ENCODE data around the gene SP1. TPM values are rescaled to one million over a fixed set of nuclear protein-coding genes. Genes with fewer than 3 reads are reported as not detected.
A peak's percentile ranks its signal among the peaks of the same experiment; 100 is the strongest.
"Not testable (repeated sequence)": the region's sequence is repeated elsewhere in the genome, so short reads cannot be mapped to it uniquely, and the experiment has no call there.

The SP1 gene
- total and polyA plus RNA-seq, 2 donors from 2014 or later: 15.1 to 126 TPM

GRCh38 chr12:53355121-53355520, 24.9 kb upstream of the SP1 start:
- FAIRE-seq (no peak), DNase-seq (no peak)
- intact Hi-C loops (cut with DNase I): loop anchor here (10.0 kb wide), 1 partner anchor 70 kb away; the partner anchor contains the start of gene AMHR2
- TF ChIP-seq, protein P1, sequence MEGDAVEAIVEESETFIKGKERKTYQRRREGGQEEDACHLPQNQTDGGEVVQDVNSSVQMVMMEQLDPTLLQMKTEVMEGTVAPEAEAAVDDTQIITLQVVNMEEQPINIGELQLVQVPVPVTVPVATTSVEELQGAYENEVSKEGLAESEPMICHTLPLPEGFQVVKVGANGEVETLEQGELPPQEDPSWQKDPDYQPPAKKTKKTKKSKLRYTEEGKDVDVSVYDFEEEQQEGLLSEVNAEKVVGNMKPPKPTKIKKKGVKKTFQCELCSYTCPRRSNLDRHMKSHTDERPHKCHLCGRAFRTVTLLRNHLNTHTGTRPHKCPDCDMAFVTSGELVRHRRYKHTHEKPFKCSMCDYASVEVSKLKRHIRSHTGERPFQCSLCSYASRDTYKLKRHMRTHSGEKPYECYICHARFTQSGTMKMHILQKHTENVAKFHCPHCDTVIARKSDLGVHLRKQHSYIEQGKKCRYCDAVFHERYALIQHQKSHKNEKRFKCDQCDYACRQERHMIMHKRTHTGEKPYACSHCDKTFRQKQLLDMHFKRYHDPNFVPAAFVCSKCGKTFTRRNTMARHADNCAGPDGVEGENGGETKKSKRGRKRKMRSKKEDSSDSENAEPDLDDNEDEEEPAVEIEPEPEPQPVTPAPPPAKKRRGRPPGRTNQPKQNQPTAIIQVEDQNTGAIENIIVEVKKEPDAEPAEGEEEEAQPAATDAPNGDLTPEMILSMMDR (IDR thresholded peaks at IDR 0.05; ENCODE audit: borderline replicate concordance, extremely low read depth, insufficient read depth): no peak
- no peak overlapping the region for H3K4me3 ChIP-seq (ENCODE audit: low read length in 3 of 3)
- H3K36me3 ChIP-seq (ENCODE audit: control insufficient read depth in 2 of 3, insufficient read depth in 3 of 3, low read length in 3 of 3): no peaks in the 10 kb centered on the region
- H3K27ac ChIP-seq (ENCODE audit: low read depth in 2 of 2, low read length in 2 of 2): no peak overlapping the region
- no peaks in the 10 kb centered on the region for H3K9me3 ChIP-seq (ENCODE audit: control insufficient read depth in 2 of 3, insufficient read depth in 1 of 3, low read length in 3 of 3)
- no peaks in the 10 kb centered on the region for H3K27me3 ChIP-seq (ENCODE audit: control insufficient read depth, insufficient read depth, low read length)
- peaks cover 0 to 5% (median 0%) of the 10 kb centered on the region in 3 donors for H3K4me1 ChIP-seq (ENCODE audit: control insufficient read depth in 2 of 3, insufficient read depth in 2 of 3, low read depth in 1 of 3, low read length in 3 of 3)
- no peak overlapping the region for H3K9ac ChIP-seq (ENCODE audit: low read length in 3 of 3)

GRCh38 chr12:53358836-53359419, 21.0 kb upstream of the SP1 start:
- intact Hi-C loops (cut with DNase I): loop anchor here (10.0 kb wide), 1 partner anchor 66 kb away; the partner anchor contains the start of gene AMHR2
- FAIRE-seq (no peak), DNase-seq (no peak)
- H3K4me1 ChIP-seq (ENCODE audit: control insufficient read depth in 2 of 3, insufficient read depth in 2 of 3, low read depth in 1 of 3, low read length in 3 of 3): no peaks in the 10 kb centered on the region
- H3K9me3 ChIP-seq (ENCODE audit: control insufficient read depth in 2 of 3, insufficient read depth in 1 of 3, low read length in 3 of 3): no peaks in the 10 kb centered on the region
- H3K27ac ChIP-seq (ENCODE audit: low read depth in 2 of 2, low read length in 2 of 2): no peak overlapping the region
- TF ChIP-seq, protein P1 (IDR thresholded peaks at IDR 0.05; ENCODE audit: borderline replicate concordance, extremely low read depth, insufficient read depth): no peak
- H3K27me3 ChIP-seq (ENCODE audit: control insufficient read depth, insufficient read depth, low read length): no peaks in the 10 kb centered on the region
- H3K4me3 ChIP-seq (ENCODE audit: low read length in 3 of 3): no peak overlapping the region
- H3K36me3 ChIP-seq (ENCODE audit: control insufficient read depth in 2 of 3, insufficient read depth in 3 of 3, low read length in 3 of 3): no peaks in the 10 kb centered on the region
- no peak overlapping the region for H3K9ac ChIP-seq (ENCODE audit: low read length in 3 of 3)

DNA sequence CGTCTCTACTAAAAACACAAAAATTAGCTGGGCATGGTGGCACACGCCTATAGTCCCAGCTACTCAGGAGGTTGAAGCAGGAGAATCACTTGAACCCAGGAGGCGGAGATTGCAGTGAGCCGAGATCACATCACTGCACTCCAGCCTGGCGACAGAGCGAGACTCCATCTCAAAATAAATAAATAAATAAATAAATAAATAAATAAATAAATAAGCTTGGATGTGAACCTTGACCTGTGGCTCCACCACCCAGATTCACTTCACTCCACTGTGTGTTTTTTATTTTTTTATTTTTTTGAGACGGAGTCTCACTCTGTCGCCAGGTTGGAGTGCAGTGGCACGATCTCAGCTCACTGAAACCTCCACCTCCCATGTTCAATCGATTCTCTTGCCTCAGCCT, 18.3 kb upstream of the SP1 start:
- H3K4me3 ChIP-seq (ENCODE audit: low read length in 3 of 3); H3K4me1 ChIP-seq (ENCODE audit: control insufficient read depth in 2 of 3, insufficient read depth in 2 of 3, low read depth in 1 of 3, low read length in 3 of 3); H3K27ac ChIP-seq (ENCODE audit: low read depth in 2 of 2, low read length in 2 of 2); H3K36me3 ChIP-seq (ENCODE audit: control insufficient read depth in 2 of 3, insufficient read depth in 3 of 3, low read length in 3 of 3); FAIRE-seq; H3K27me3 ChIP-seq (ENCODE audit: control insufficient read depth, insufficient read depth, low read length); DNase-seq; intact Hi-C loops (cut with DNase I); H3K9me3 ChIP-seq (ENCODE audit: control insufficient read depth in 2 of 3, insufficient read depth in 1 of 3, low read length in 3 of 3); H3K9ac ChIP-seq (ENCODE audit: low read length in 3 of 3): not testable (repeated sequence)

GRCh38 chr12:53365245-53365904, 14.6 kb upstream of the SP1 start:
- DNase-seq (peak in 1 of 5 donors; percentile 0), FAIRE-seq (no peak)
- Histone ChIP-seq H3K4me3 (ENCODE audit: low read length in 3 of 3) (no peak overlapping the region), H3K9me3 (ENCODE audit: control insufficient read depth in 2 of 3, insufficient read depth in 1 of 3, low read length in 3 of 3) (no peaks in the 10 kb centered on the region), H3K27me3 (ENCODE audit: control insufficient read depth, insufficient read depth, low read length) (no peaks in the 10 kb centered on the region), H3K27ac (ENCODE audit: low read depth in 2 of 2, low read length in 2 of 2) (peak overlapping the region in 1 of 2 donors; percentile 63), H3K9ac (ENCODE audit: low read length in 3 of 3) (no peak overlapping the region), H3K4me1 (ENCODE audit: control insufficient read depth in 2 of 3, insufficient read depth in 2 of 3, low read depth in 1 of 3, low read length in 3 of 3) (peaks cover 0 to 6% (median under 1%) of the 10 kb centered on the region in 3 donors), H3K36me3 (ENCODE audit: control insufficient read depth in 2 of 3, insufficient read depth in 3 of 3, low read length in 3 of 3) (no peaks in the 10 kb centered on the region)
- TF ChIP-seq, protein P1 (IDR thresholded peaks at IDR 0.05; ENCODE audit: borderline replicate concordance, extremely low read depth, insufficient read depth): no peak
- intact Hi-C loops (cut with DNase I): no loop called here

DNA sequence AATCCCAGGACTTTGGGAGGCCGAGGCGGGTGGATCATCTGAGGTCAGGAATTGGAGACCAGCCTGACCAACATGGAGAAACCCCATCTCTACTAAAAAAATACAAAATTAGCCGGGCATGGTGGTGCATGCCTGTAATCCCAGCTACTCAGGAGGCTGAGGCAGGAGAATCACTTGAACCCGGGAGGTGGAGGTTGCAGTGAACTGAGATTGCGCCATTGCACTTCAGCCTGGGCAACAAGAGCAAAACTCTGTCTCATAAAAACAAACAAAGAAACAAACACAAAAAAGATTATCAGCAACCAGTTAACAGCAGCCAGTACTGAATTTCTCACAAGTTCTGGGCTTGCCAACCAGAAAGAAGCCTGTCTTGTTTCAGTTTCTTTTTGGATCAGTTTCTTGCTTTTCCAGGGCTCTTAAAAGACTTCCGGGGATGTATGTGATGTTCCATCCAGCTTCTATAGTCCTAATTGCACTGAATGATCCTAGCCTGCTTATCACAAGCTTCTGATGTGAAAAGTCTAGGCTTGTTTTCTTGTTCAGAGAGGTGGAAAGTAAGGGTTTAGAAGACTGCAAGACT, 6.3 kb upstream of the SP1 start:
- H3K27me3 ChIP-seq (ENCODE audit: control insufficient read depth, insufficient read depth, low read length); DNase-seq; H3K4me3 ChIP-seq (ENCODE audit: low read length in 3 of 3); H3K36me3 ChIP-seq (ENCODE audit: control insufficient read depth in 2 of 3, insufficient read depth in 3 of 3, low read length in 3 of 3); H3K9me3 ChIP-seq (ENCODE audit: control insufficient read depth in 2 of 3, insufficient read depth in 1 of 3, low read length in 3 of 3); FAIRE-seq; H3K27ac ChIP-seq (ENCODE audit: low read depth in 2 of 2, low read length in 2 of 2); intact Hi-C loops (cut with DNase I): not testable (repeated sequence)
- Histone ChIP-seq H3K9ac (ENCODE audit: low read length in 3 of 3) (peak overlapping the region in 1 of 3 donors; percentile 55), H3K4me1 (ENCODE audit: control insufficient read depth in 2 of 3, insufficient read depth in 2 of 3, low read depth in 1 of 3, low read length in 3 of 3) (peaks cover 8 to 18% (median 14%) of the 10 kb centered on the region in 3 donors)

- H3K9ac ChIP-seq (ENCODE audit: low read length in 3 of 3); H3K36me3 ChIP-seq (ENCODE audit: control insufficient read depth in 2 of 3, insufficient read depth in 3 of 3, low read length in 3 of 3); H3K4me3 ChIP-seq (ENCODE audit: low read length in 3 of 3); intact Hi-C loops (cut with DNase I); FAIRE-seq; H3K27me3 ChIP-seq (ENCODE audit: control insufficient read depth, insufficient read depth, low read length); H3K27ac ChIP-seq (ENCODE audit: low read depth in 2 of 2, low read length in 2 of 2); H3K9me3 ChIP-seq (ENCODE audit: control insufficient read depth in 2 of 3, insufficient read depth in 1 of 3, low read length in 3 of 3): not testable (repeated sequence)
- H3K4me1 ChIP-seq (ENCODE audit: control insufficient read depth in 2 of 3, insufficient read depth in 2 of 3, low read depth in 1 of 3, low read length in 3 of 3): peaks cover 8 to 21% (median 16%) of the 10 kb centered on the region in 3 donors
- peak in 1 of 5 donors; percentile 15 for DNase-seq
Observed at GRCh38 chr12:53374277-53374676, 5.7 kb upstream of the SP1 start.

All from kidney (tissue), 14 donors.